ENCODE measurements around the gene TENM3. TPM values are rescaled to one million over a fixed set of nuclear protein-coding genes. Genes with fewer than 3 reads are reported as not detected.

The TENM3 gene
- total and polyA plus RNA-seq, 3 donors from 2014 or later = 10.9 to 42.7 (median 42.2) TPM

- 89 to 90% methylated on average over 8 of the region's 8 CpGs for WGBS, 2 donors
- H3K4me1 ChIP-seq = no peaks in the 10 kb centered on the region
- TF ChIP-seq CTCF (IDR thresholded peaks at IDR 0.05) (no peak), POLR2A (IDR thresholded peaks at IDR 0.05) (no peak)
- DNase-seq = no peak
- H3K27ac ChIP-seq = no peak overlapping the region
- no peaks in the 10 kb centered on the region for H3K27me3 ChIP-seq
- no peaks in the 10 kb centered on the region for H3K36me3 ChIP-seq (ENCODE audit: low read depth, missing control alignments)
- H3K9me3 ChIP-seq = no peaks in the 10 kb centered on the region
- no peak overlapping the region for H3K4me3 ChIP-seq
- intact Hi-C loops (cut with DNase I; ENCODE audit: low total_unique reads) = no loop called here
Measured at GRCh38 chr4:182261651-182262223, 18.5 kb downstream of the TENM3 start.

- no peak for DNase-seq
- Histone ChIP-seq H3K4me1 (no peaks in the 10 kb centered on the region), H3K27me3 (no peaks in the 10 kb centered on the region), H3K4me3 (peak overlapping the region in 1 of 2 donors; percentile 8), H3K36me3 (ENCODE audit: low read depth, missing control alignments) (no peaks in the 10 kb centered on the region), H3K27ac (no peak overlapping the region), H3K9me3 (no peaks in the 10 kb centered on the region)
- 47 to 78% methylated on average over 10 of the region's 10 CpGs for WGBS, 2 donors
- no peak for TF ChIP-seq POLR2A (IDR thresholded peaks at IDR 0.05)
- TF ChIP-seq CTCF (IDR thresholded peaks at IDR 0.05) = no peak
- intact Hi-C loops (cut with DNase I; ENCODE audit: low total_unique reads) = no loop called here
Measured at GRCh38 chr4:182263562-182263961, 20.4 kb downstream of the TENM3 start.

- WGBS, 2 donors = 52 to 55% methylated on average over 13 of the region's 13 CpGs
- Histone ChIP-seq H3K9me3 (no peaks in the 10 kb centered on the region), H3K27ac (no peak overlapping the region), H3K4me1 (no peaks in the 10 kb centered on the region), H3K36me3 (ENCODE audit: low read depth, missing control alignments) (no peaks in the 10 kb centered on the region), H3K27me3 (no peaks in the 10 kb centered on the region), H3K4me3 (peak overlapping the region in 1 of 2 donors; percentile 8)
- intact Hi-C loops (cut with DNase I; ENCODE audit: low total_unique reads) = no loop called here
- DNase-seq = no peak
- TF ChIP-seq CTCF (IDR thresholded peaks at IDR 0.05) (no peak), POLR2A (IDR thresholded peaks at IDR 0.05) (no peak)
Measured at GRCh38 chr4:182264139-182264752, 21.0 kb downstream of the TENM3 start.

GRCh38 chr4:182265881-182266280 lies 22.7 kb downstream of the TENM3 start:
- Histone ChIP-seq H3K9me3 (no peaks in the 10 kb centered on the region), H3K27me3 (no peaks in the 10 kb centered on the region), H3K27ac (no peak overlapping the region), H3K4me1 (no peaks in the 10 kb centered on the region), H3K4me3 (no peak overlapping the region), H3K36me3 (ENCODE audit: low read depth, missing control alignments) (no peaks in the 10 kb centered on the region)
- 73 to 80% methylated on average over 3 of the region's 3 CpGs for WGBS, 2 donors
- intact Hi-C loops (cut with DNase I; ENCODE audit: low total_unique reads) = no loop called here
- no peak for DNase-seq
- TF ChIP-seq CTCF (IDR thresholded peaks at IDR 0.05) (no peak), POLR2A (IDR thresholded peaks at IDR 0.05) (no peak)

GRCh38 chr4:182267048-182267447 lies 23.8 kb downstream of the TENM3 start:
- H3K27me3 ChIP-seq = no peaks in the 10 kb centered on the region
- intact Hi-C loops (cut with DNase I; ENCODE audit: low total_unique reads) = no loop called here
- H3K36me3 ChIP-seq (ENCODE audit: low read depth, missing control alignments) = no peaks in the 10 kb centered on the region
- no peak overlapping the region for H3K27ac ChIP-seq
- no peak for DNase-seq
- TF ChIP-seq CTCF (IDR thresholded peaks at IDR 0.05) (no peak), POLR2A (IDR thresholded peaks at IDR 0.05) (no peak)
- H3K4me3 ChIP-seq = no peak overlapping the region
- no peaks in the 10 kb centered on the region for H3K4me1 ChIP-seq
- H3K9me3 ChIP-seq = no peaks in the 10 kb centered on the region

All from testis (tissue), 3 donors.